Panc1 (cell line): Measurements from ENCODE around the gene SSH2.

Experiments
- TF ChIP-seq, protein P1 (sequence below): fragments of 450-650 bp; IDR thresholded peaks from 2 replicates; pipeline ENCODE4 v1.5.1; 2017; ENCODE audit warnings: mild to moderate bottlenecking
- TF ChIP-seq, protein P2 (sequence below), 2 experiments: IDR thresholded peaks; 2 replicates each; pipeline ENCODE4 v1.6.1; 2011 to 2012; ENCODE audit warnings: low read depth in 2 of 2, control low read depth in 1 of 2, low read length in 1 of 2, mild to moderate bottlenecking in 1 of 2, moderate library complexity in 1 of 2; ENCODE audit not compliant: insufficient read depth in 1 of 2

DNA sequence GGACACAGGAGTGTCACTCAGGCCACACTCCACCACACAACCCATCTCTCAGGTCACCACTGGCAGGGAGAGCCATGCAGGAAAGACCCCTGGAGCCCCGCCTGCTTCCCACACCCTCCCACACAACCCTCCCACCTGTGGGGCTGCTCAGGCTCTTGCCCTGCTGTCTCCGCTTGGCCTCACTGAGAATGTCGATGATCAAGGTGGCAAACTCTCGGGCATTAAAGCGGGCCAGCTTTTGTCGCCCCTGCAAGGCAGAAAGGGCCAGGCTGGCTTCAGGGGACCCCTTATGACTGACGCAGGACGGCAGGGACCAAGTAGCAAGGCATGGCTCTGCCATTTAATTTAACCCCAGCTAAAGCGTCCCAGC is 353.0 kb downstream of the SSH2 start:
- TF ChIP-seq, protein P1, sequence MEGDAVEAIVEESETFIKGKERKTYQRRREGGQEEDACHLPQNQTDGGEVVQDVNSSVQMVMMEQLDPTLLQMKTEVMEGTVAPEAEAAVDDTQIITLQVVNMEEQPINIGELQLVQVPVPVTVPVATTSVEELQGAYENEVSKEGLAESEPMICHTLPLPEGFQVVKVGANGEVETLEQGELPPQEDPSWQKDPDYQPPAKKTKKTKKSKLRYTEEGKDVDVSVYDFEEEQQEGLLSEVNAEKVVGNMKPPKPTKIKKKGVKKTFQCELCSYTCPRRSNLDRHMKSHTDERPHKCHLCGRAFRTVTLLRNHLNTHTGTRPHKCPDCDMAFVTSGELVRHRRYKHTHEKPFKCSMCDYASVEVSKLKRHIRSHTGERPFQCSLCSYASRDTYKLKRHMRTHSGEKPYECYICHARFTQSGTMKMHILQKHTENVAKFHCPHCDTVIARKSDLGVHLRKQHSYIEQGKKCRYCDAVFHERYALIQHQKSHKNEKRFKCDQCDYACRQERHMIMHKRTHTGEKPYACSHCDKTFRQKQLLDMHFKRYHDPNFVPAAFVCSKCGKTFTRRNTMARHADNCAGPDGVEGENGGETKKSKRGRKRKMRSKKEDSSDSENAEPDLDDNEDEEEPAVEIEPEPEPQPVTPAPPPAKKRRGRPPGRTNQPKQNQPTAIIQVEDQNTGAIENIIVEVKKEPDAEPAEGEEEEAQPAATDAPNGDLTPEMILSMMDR: no peak
- TF ChIP-seq, protein P2, sequence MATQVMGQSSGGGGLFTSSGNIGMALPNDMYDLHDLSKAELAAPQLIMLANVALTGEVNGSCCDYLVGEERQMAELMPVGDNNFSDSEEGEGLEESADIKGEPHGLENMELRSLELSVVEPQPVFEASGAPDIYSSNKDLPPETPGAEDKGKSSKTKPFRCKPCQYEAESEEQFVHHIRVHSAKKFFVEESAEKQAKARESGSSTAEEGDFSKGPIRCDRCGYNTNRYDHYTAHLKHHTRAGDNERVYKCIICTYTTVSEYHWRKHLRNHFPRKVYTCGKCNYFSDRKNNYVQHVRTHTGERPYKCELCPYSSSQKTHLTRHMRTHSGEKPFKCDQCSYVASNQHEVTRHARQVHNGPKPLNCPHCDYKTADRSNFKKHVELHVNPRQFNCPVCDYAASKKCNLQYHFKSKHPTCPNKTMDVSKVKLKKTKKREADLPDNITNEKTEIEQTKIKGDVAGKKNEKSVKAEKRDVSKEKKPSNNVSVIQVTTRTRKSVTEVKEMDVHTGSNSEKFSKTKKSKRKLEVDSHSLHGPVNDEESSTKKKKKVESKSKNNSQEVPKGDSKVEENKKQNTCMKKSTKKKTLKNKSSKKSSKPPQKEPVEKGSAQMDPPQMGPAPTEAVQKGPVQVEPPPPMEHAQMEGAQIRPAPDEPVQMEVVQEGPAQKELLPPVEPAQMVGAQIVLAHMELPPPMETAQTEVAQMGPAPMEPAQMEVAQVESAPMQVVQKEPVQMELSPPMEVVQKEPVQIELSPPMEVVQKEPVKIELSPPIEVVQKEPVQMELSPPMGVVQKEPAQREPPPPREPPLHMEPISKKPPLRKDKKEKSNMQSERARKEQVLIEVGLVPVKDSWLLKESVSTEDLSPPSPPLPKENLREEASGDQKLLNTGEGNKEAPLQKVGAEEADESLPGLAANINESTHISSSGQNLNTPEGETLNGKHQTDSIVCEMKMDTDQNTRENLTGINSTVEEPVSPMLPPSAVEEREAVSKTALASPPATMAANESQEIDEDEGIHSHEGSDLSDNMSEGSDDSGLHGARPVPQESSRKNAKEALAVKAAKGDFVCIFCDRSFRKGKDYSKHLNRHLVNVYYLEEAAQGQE (IDR thresholded peaks at IDR 0.05; ENCODE audit: insufficient read depth in 1 of 2, low read depth in 2 of 2, low read length in 1 of 2): no peak
